ENCODE measurements around the gene ETFA.

ETFA gene

DNA sequence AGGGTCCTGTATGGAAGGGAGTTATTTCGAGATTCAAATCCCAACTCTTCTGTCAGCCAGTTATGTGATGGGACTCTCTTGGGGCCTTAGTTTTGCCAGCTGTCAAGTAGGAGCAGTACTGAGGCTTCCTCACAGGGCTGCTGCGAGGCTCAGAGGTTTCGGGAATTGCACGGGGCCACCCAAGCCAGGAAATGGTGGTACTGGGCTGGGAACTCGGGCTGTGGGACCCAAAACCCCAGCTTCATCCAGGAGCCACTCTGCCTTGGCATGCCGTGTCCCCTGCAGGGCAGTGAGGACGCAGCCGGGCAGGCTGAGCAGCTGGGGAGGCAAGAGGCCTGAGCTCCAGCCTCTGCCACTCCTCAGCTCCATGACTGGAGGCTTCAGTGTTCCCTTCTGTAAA, 118.6 kb downstream of the ETFA start:
- DNase-seq = no peak

GRCh38 chr15:76191539-76192244, 119.6 kb downstream of the ETFA start:
- no peak for DNase-seq

DNA sequence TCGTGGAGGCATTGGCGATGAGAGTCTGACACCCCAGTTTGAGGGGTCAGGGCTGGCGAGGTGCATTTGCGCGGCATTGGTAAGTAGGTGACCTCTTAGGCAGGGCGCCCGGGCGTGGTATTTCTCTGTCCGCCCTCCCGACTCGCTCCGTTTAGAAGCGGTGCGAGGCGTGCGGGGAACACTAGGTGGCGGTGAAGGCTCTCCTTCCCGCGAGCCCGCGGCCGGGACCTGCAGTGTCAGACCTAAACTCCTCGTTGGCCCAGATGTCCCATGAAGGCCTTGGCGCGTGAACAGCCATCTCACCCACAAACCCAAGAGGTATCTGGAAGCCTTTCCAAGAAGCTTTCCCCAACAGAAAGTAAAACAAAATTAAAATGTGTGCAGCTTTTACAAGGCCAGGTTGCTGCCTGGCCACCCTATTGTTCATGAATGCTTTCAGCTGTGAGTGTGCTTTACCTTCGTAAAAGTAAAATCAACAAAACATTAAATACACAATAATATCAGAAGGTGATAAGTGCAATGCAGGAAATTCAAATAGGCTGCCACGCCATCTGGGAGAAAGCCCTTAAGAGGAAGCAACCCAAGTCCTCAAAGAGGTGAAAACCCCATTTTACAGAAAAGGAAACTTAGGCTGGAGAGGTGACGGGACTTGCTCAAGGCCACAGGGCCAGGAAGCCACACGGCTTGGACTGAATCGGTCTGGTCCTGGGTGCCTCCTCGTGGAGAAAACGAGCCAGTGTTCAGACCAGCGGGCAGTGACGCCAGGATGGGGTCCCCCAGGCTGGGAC, 120.3 kb downstream of the ETFA start:
- peak; percentile 90 for DNase-seq

DNA sequence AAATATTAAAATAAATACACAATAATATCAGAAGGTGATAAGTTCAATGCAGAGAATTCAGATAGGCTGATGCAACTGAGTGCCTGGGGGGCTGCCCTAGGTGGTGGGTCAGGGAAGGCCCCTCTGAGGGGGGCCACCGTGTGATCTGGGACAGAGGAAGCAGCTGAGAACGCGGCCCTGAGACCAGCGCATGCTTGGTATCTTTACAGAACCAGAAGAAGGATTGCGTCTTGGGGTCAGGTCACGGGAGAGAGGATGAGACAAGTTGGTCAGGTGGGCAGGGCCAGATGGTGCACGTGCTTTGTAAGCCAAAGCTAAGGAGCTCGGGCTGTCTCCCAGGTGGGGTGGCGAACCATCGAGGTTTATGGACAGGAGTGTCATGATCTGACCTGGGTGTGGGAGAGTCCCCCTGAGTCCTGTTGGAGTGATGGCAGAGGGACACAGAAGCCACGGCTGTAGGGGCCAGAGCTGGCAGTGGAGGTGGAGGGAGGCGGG, 121.2 kb downstream of the ETFA start:
- no peak for DNase-seq

DNA sequence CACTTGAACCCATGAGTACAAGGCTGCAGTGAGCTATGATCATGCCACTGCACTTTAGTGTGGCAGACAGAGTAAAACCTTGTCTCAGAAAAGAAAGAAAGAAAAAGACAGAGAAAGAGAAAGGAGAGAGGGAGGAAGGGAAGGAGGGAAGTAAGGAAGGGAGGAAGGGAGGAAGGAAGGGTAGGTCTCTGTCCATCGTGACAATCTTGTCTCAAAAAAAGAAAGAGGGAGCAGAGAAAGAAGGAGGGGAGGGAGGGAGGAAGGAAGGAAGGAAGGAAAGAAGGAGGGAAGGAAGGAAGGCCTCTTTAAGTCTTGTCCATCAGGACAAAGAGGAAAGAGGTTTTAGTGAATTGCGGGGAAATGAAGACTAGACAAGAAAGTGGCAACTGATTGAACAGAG, 122.2 kb downstream of the ETFA start:
- no peak for DNase-seq

DNA sequence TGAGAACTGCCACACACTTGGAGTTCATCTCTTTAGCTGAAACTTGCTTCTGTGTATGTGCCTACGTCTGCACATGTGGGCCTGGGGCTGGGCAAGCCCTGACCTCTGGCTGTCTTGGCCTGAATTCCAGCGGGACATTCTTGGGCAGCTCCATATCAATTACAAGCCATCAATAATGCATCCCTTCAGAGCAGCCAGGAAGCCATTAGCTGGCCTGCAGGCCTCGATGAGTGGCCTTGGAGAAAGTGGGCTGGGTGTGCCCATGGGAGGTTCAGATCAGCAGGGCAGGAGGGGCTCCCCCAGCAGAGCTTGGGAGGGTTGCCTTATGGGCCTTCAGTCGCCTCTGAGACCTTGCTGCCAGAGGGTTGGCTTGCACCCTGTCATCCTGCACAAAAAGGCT, 124.1 kb downstream of the ETFA start:
- DNase-seq = no peak

- DNase-seq = no peak
These were observed 125.6 kb downstream of the ETFA start for GRCh38 chr15:76185716-76186115.

DNA sequence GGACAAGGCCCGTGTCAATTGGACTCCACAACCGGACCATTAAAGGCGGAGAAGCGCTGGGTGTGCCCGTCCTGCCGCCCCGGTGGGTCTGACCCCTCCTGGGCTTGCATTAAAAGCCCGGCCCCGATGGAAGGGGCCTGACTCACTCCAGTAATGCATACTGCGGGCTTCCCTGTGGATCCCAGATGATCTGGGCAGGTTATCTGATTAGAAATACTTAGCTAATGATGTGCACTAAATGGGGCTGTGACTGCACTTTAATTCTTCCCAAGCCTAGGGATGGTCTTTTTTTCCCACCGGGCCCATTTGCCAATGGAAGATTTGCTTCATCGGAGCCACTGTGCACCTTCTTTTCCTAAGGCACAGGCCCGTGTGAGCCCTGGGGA, 126.6 kb downstream of the ETFA start:
- no peak for DNase-seq

- no peak for DNase-seq
These were observed 127.2 kb downstream of the ETFA start for GRCh38 chr15:76183930-76184649.

- no peak for DNase-seq
These were observed 129.6 kb downstream of the ETFA start for GRCh38 chr15:76181705-76182107.

- no peak for DNase-seq
These were observed 130.9 kb downstream of the ETFA start for GRCh38 chr15:76180321-76180720.

GRCh38 chr15:76179023-76179422, 132.2 kb downstream of the ETFA start:
- no peak for DNase-seq

DNA sequence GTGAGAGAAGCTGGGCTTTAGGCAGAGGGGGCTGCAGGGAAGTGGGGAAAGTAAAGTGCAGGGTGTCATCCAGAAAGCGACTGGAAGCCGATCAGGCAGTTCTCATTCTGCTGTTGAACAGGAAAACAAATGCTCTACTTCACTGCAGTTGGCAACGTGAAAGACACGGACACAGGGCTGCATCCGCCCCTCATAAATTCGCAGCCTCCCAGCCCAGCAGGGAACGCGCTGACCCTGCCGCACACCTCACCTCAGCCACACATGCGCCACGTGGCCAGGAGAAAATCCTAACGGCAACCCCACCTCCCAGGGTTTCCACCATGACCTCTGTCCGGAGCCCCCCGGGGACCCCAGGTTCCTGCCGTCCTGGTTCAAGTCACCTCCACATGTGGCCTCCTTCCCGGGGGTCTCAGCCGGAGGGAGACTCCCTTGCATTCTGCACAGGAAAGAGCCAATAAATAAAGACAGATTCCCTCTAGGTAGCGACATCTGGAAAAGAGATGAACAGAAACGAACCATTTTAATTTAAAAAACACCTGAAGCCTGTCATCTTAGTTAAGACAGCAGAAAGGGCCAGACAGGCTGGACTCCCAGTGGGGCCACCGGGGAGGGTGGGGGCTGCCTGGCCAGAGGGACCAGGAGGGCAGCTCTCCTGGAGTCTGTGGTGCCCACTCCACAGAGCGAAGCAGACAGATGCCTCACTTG, 132.8 kb downstream of the ETFA start:
- DNase-seq = no peak

DNA sequence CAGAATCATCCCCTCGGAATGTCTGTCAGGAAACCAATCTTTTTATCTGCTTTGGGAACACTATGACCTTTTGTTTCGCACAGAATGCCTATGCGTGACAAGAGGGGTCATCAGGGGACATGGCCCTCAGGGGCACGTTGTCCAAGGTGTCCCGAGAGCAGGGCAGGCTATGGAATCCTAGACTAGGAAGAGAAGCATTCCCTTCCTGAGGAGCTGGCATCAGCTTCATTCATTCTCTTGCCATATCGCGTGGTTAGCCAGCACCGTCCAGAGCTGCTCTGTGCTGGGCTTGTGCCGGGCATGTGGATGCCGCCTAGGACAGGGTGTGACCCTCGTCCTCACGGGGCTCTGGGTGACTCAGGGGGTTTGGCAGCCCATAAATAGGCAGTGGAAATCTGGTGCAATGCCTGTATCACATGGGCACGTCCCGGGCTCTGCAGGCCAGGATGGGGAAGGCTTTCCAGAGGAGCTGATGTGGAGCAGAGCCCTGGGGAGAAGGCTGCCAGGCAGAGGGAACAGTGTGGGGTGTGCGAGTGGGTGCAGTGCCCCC, 133.7 kb downstream of the ETFA start:
- no peak for DNase-seq

DNA sequence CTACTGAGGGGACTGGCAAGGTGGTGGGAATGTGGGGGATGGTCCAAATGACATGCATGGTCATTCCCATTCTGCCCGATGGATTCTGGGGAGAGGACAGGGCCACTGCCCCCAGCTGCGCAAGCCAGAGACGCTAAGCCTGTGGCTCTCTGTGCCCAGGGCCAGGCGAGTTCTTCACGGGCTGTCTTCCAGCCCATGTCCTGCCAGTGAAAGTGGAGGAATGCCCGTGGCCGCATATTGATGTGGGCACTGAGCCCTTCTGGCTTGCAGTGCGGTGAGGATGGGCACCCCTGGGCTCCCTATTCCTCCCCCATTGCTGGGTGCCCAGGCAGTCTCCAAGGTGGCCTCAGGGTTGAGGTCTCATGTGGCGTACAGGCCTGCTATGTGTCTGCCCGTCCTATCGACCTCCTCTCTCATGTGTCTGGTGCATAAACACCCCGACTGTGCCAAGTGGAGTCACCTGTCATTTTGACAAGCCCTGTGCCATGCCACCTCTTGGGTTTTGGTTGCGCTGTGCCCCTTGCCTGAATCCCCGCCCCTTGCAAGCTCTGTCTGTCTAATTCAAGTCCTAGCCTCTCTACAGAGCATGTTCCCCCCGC, 134.7 kb downstream of the ETFA start:
- DNase-seq = no peak

DNA sequence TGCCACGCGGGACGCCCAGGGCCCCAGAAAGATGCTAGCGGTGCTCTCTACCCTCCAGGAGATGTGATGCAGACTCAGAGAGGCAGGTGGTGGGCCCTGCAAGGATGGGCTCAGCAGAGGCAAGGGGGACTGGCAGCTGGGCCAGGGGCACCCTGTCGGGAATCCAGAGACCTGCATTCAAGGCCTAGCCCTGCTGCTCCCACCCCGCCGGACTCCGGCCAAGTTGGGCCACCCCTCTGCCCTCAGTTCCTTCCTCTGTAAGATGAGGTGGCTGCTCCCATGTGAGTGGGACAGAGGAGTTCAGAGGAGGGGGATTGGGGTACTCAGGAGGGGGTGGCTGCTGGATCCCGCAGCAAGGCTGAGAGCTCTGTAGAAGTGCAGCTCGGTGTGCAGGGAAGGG, 135.2 kb downstream of the ETFA start:
- no peak for DNase-seq

DNA sequence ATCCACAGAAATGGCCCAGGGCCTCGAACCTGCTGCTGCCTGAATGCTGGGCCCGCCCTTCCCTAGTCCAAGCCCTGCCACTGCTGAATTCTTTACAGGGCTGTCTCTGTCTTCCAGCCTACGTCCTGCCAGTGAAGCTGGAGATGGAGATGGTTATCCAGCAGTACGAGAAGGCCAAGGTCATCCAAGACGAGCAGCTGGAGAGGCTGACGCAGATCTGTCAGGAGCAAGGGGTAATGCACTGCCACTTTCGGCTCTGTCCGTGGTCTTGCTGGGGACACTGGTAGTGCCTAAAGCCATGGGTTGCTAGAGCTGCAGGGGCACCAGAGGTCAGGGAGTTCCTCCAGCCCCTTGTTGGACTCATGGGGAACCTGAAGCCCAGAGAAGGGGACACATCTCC, 135.8 kb downstream of the ETFA start:
- DNase-seq = no peak

- DNase-seq = no peak
These were observed 136.6 kb downstream of the ETFA start for GRCh38 chr15:76174654-76175053.

- DNase-seq = no peak
These were observed 137.9 kb downstream of the ETFA start for GRCh38 chr15:76173317-76173834.

DNA sequence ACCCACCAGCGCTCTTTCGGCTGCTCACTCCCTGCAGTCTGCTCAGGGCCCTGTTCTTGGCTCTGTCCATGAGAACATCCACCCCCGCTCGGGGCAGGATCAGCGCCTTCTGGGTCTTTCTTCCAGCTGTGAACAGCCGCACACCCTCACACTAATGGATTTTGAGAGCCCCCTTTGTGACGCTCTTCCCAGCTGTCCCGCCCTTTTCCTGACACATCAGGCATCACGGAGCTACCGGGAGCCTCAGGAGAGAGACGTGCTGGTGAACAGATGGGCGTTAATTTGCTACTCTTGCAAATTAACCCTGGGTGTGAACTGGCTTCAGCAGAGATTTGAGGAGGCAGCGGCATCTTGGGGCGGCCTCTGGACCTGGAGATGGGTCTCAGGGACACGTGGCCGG, 138.5 kb downstream of the ETFA start:
- no peak for DNase-seq

DNA sequence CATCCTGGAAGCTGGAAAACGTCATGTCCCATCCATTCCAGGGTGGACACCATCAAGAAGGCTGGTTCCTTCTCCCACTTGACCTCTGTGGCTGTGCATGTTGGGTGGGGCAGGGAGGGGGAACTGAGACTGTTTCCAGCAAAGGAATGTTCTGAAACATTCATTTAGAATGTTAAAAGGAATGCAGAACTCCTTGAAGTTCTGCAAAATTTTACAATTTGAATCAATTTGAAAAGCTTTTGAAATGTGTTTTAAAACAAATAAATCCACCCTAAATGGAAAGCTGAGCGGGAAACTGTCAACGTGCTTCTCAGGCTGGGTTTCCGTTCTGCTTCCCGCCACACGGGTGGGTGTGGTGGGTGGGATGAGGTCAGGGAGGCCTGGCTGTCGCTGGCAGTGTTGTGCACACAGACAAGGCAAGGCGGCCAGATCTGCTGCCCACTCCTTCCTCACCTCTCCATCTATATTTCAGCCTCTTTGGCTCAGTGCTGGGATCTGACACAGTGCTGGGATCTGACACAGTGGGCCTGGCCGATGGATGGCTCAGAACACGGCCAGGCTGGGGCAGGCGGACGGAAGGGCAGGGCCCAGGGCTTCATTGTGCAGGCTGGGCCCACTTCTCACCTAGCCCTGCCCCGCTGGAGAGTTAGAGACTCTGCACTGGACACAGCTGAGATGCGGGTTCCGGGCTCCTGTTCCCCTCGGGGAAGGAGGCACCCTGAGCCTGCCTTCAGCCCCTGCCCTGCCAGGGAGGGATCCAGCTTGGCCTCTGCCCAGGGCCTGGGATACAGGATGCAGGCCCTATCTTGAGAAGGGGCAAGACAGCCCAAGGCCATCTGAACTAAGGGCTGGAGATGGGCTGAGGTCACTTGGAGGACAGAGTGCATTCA, 141.1 kb downstream of the ETFA start:
- DNase-seq = no peak

Data from retina (tissue), 1 donor.